Measurements from ENCODE around the gene IRF7. TPM values are rescaled to one million over a fixed set of nuclear protein-coding genes. Genes with fewer than 3 reads are reported as not detected.

The IRF7 gene
- total RNA-seq, 1 experiment from 2014 or later: 9.5 TPM

GRCh38 chr11:609341-609811 is 6.4 kb downstream of the IRF7 start:
- no peaks in the 10 kb centered on the region for H3K9me3 Mint-ChIP-seq (ENCODE audit: unreplicated experiment)
- H3K36me3 Mint-ChIP-seq (ENCODE audit: insufficient read depth, unreplicated experiment): peaks cover 55% of the 10 kb centered on the region
- no peak for TF ChIP-seq CTCF (IDR thresholded peaks at IDR 0.05; ENCODE audit: unreplicated experiment)
- POLR2A ChIA-PET: interaction anchor here (0.6 kb wide), 1 partner anchor 72 kb away, joined by 3 read pairs; no protein-coding TSS in a partner anchor
- intact Hi-C loops (cut with micrococcal nuclease): no loop called here
- no TSS peak for BruUV-seq (replicated peaks)
- CTCF ChIA-PET: no interaction called here
- DNase-seq (ENCODE audit: unreplicated experiment): no peak
- no peaks in the 10 kb centered on the region for H3K27me3 Mint-ChIP-seq (ENCODE audit: insufficient read depth, unreplicated experiment)
- H3K27ac Mint-ChIP-seq (ENCODE audit: low read depth, unreplicated experiment): no peak overlapping the region
- peaks cover 4% of the 10 kb centered on the region for H3K4me1 Mint-ChIP-seq (ENCODE audit: insufficient read depth, unreplicated experiment)
- H3K4me3 Mint-ChIP-seq (ENCODE audit: unreplicated experiment): no peak overlapping the region

DNA sequence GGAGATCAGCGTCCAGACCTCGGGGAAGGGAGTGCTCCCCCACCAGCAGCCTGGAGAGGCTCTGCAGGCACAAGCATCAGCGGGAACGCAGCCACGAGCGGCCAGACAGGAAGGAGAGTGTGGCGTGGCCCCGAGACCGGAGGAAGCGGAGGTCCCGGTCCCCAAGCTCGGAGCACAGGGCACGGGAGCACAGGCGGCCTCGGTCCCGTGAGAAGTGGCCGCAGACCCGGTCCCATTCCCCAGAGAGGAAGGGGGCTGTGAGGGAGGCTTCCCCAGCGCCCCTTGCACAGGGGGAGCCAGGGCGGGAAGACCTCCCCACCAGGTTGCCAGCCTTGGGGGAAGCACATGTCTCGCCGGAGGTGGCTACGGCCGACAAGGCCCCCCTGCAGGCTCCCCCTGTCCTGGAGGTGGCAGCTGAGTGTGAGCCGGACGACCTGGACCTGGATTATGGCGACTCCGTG is 6.9 kb downstream of the IRF7 start:
- H3K27me3 Mint-ChIP-seq (ENCODE audit: insufficient read depth, unreplicated experiment): no peaks in the 10 kb centered on the region
- H3K4me3 Mint-ChIP-seq (ENCODE audit: unreplicated experiment): no peak overlapping the region
- ChIA-PET POLR2A (interaction anchor here (1.3 kb wide), 1 partner anchor 30 kb away, joined by 4 read pairs; no protein-coding TSS in a partner anchor), CTCF (interaction anchor here (0.6 kb wide), 1 partner anchor 62 kb away, joined by 4 read pairs; no protein-coding TSS in a partner anchor)
- no peak for DNase-seq (ENCODE audit: unreplicated experiment)
- H3K9me3 Mint-ChIP-seq (ENCODE audit: unreplicated experiment): no peaks in the 10 kb centered on the region
- H3K4me1 Mint-ChIP-seq (ENCODE audit: insufficient read depth, unreplicated experiment): no peaks in the 10 kb centered on the region
- no peak for TF ChIP-seq CTCF (IDR thresholded peaks at IDR 0.05; ENCODE audit: unreplicated experiment)
- BruUV-seq (replicated peaks): no TSS peak
- intact Hi-C loops (cut with micrococcal nuclease): no loop called here
- peaks cover 55% of the 10 kb centered on the region for H3K36me3 Mint-ChIP-seq (ENCODE audit: insufficient read depth, unreplicated experiment)
- H3K27ac Mint-ChIP-seq (ENCODE audit: low read depth, unreplicated experiment): no peak overlapping the region

DNA sequence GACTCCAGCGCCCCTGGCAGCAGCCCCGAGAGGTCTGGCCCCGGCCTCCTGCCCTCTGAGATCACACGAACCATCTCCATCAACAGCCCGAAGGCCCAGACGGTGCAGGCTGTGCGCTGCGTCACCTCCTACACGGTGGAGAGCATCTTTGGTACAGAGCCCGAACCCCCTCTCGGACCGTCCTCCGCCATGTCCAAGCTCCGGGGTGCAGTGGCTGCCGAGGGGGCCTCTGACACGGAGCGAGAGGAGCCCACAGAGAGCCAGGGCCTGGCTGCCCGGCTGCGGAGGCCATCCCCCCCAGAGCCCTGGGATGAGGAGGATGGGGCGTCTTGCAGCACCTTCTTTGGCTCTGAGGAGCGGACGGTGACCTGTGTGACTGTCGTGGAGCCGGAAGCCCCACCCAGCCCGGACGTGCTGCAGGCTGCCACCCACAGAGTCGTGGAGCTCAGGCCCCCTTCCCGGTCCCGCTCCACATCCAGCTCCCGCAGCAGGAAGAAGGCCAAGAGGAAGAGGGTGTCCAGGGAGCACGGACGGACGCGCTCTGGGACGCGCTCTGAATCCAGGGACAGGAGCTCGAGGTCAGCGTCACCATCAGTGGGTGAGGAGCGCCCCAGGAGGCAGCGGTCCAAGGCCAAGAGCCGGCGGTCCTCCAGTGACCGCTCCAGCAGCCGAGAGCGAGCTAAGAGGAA is 7.6 kb downstream of the IRF7 start:
- no TSS peak for BruUV-seq (replicated peaks)
- H3K4me1 Mint-ChIP-seq (ENCODE audit: insufficient read depth, unreplicated experiment): no peaks in the 10 kb centered on the region
- no peaks in the 10 kb centered on the region for H3K27me3 Mint-ChIP-seq (ENCODE audit: insufficient read depth, unreplicated experiment)
- DNase-seq (ENCODE audit: unreplicated experiment): no peak
- ChIA-PET CTCF (interaction anchor here (0.6 to 0.7 kb wide), 2 partner anchors 61 to 190 kb away, joined by 4 read pairs; no protein-coding TSS in a partner anchor), POLR2A (interaction anchor here (1.3 kb wide), 1 partner anchor 29 kb away, joined by 4 read pairs; no protein-coding TSS in a partner anchor)
- H3K36me3 Mint-ChIP-seq (ENCODE audit: insufficient read depth, unreplicated experiment): peaks cover 57% of the 10 kb centered on the region
- no peak overlapping the region for H3K27ac Mint-ChIP-seq (ENCODE audit: low read depth, unreplicated experiment)
- intact Hi-C loops (cut with micrococcal nuclease): no loop called here
- H3K9me3 Mint-ChIP-seq (ENCODE audit: unreplicated experiment): no peaks in the 10 kb centered on the region
- TF ChIP-seq CTCF (IDR thresholded peaks at IDR 0.05; ENCODE audit: unreplicated experiment): no peak
- no peak overlapping the region for H3K4me3 Mint-ChIP-seq (ENCODE audit: unreplicated experiment)

DNA sequence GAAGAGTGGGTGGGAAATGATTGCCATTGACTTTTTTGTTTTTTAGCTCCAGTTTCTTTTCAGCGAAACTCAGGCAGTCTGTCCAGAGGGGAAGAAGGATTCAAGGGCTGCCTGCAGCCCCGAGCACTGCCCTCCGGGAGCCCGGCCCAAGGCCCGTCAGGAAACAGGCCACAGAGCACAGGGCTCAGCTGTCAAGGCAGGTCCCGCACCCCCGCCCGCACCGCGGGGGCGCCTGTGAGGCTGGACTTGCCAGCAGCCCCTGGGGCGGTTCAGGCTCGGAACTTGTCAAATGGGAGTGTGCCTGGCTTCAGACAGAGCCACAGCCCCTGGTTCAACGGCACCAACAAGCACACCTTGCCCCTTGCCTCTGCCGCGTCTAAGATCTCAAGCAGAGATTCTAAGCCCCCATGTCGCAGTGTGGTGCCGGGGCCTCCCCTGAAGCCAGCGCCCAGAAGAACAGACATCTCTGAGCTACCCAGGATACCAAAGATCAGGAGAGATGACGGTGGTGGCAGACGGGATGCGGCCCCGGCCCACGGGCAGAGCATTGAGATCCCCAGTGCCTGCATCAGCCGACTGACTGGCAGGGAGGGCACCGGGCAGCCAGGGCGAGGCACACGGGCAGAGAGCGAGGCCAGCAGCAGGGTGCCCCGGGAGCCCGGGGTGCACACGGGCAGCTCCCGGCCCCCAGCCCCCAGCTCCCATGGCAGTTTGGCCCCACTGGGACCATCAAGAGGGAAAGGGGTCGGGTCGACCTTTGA is 8.6 kb downstream of the IRF7 start:
- Mint-ChIP-seq H3K27ac (ENCODE audit: low read depth, unreplicated experiment) (no peak overlapping the region), H3K4me1 (ENCODE audit: insufficient read depth, unreplicated experiment) (no peaks in the 10 kb centered on the region), H3K9me3 (ENCODE audit: unreplicated experiment) (no peaks in the 10 kb centered on the region), H3K4me3 (ENCODE audit: unreplicated experiment) (no peak overlapping the region), H3K27me3 (ENCODE audit: insufficient read depth, unreplicated experiment) (no peaks in the 10 kb centered on the region), H3K36me3 (ENCODE audit: insufficient read depth, unreplicated experiment) (peaks cover 55% of the 10 kb centered on the region)
- no peak for DNase-seq (ENCODE audit: unreplicated experiment)
- intact Hi-C loops (cut with micrococcal nuclease): no loop called here
- no peak for TF ChIP-seq CTCF (IDR thresholded peaks at IDR 0.05; ENCODE audit: unreplicated experiment)
- ChIA-PET POLR2A (interaction anchor here (0.6 to 1.1 kb wide), 4 partner anchors 12 to 141 kb away, joined by 3 to 5 read pairs (median 4); no protein-coding TSS in a partner anchor), CTCF (interaction anchor here (0.7 kb wide), 1 partner anchor 191 kb away, joined by 4 read pairs; no protein-coding TSS in a partner anchor)
- BruUV-seq (replicated peaks): no TSS peak

All from MCF 10A (cell line).